A172 (cell line): ENCODE results near the gene MSANTD2. TPM values are rescaled to one million over a fixed set of nuclear protein-coding genes. Genes with fewer than 3 reads are reported as not detected.

Experiments
- DNase-seq: peaks from one replicate; pipeline ENCODE4 v3.0.0-alpha.2; 2015; ENCODE audit warnings: low spot score
- total RNA-seq: library from RNA; depleted of rRNA; stranded (reverse); fragments of >200 nt; shearing (Covaris generic); gene quantifications from 2 replicates; pipeline ENCODE4 v1.2.3, GENCODE V29; 2014

Gene MSANTD2
- total RNA-seq, 1 experiment from 2014 or later = 9.6 TPM

GRCh38 chr11:124821995-124822730, 22.0 kb upstream of the MSANTD2 start:
- no peak for DNase-seq

GRCh38 chr11:124817036-124817435, 16.8 kb upstream of the MSANTD2 start:
- DNase-seq = no peak

- no peak for DNase-seq
Measured at GRCh38 chr11:124814739-124815138, 14.5 kb upstream of the MSANTD2 start.

GRCh38 chr11:124812876-124813275, 12.7 kb upstream of the MSANTD2 start:
- peak; percentile 34 for DNase-seq

GRCh38 chr11:124811399-124812125, 11.4 kb upstream of the MSANTD2 start:
- no peak for DNase-seq

GRCh38 chr11:124807660-124808270, 7.6 kb upstream of the MSANTD2 start:
- no peak for DNase-seq

GRCh38 chr11:124807201-124807600, 7.0 kb upstream of the MSANTD2 start:
- DNase-seq = no peak

- no peak for DNase-seq
Measured at GRCh38 chr11:124804884-124805283, 4.7 kb upstream of the MSANTD2 start.

GRCh38 chr11:124801636-124802312, 1.6 kb upstream of the MSANTD2 start:
- no peak for DNase-seq

GRCh38 chr11:124801014-124801413, 808 bp upstream of the MSANTD2 start:
- peak; percentile 47 for DNase-seq

GRCh38 chr11:124799348-124800225, 619 bp downstream of the MSANTD2 start:
- DNase-seq = no peak

- peak; percentile 63 for DNase-seq
Measured at GRCh38 chr11:124798991-124799347, 1.2 kb downstream of the MSANTD2 start.

- no peak for DNase-seq
Measured at GRCh38 chr11:124796312-124796711, 3.9 kb downstream of the MSANTD2 start.

- peak; percentile 38 for DNase-seq
Measured at GRCh38 chr11:124793466-124794278, 6.5 kb downstream of the MSANTD2 start.

- no peak for DNase-seq
Measured at GRCh38 chr11:124791626-124792341, 8.4 kb downstream of the MSANTD2 start.

- DNase-seq = no peak
Measured at GRCh38 chr11:124788521-124788920, 11.7 kb downstream of the MSANTD2 start.

- DNase-seq = no peak
Measured at GRCh38 chr11:124784051-124784450, 16.2 kb downstream of the MSANTD2 start.

GRCh38 chr11:124783002-124783401, 17.2 kb downstream of the MSANTD2 start:
- no peak for DNase-seq

- no peak for DNase-seq
Measured at GRCh38 chr11:124779568-124779967, 20.6 kb downstream of the MSANTD2 start.

GRCh38 chr11:124778281-124778680, 21.9 kb downstream of the MSANTD2 start:
- no peak for DNase-seq
